HG03103 (cell line): ENCODE data around the gene GNB1L.
"Not testable (repeated sequence)": the region's sequence is repeated elsewhere in the genome, so short reads cannot be mapped to it uniquely, and the experiment has no call there.

Source experiments
- ATAC-seq: cut with Tn5 transposase; IDR thresholded peaks from one replicate; pipeline ENCODE4 v1.9.1; 2021; ENCODE audit warnings: low read depth; ENCODE audit not compliant: unreplicated experiment

Gene GNB1L

DNA sequence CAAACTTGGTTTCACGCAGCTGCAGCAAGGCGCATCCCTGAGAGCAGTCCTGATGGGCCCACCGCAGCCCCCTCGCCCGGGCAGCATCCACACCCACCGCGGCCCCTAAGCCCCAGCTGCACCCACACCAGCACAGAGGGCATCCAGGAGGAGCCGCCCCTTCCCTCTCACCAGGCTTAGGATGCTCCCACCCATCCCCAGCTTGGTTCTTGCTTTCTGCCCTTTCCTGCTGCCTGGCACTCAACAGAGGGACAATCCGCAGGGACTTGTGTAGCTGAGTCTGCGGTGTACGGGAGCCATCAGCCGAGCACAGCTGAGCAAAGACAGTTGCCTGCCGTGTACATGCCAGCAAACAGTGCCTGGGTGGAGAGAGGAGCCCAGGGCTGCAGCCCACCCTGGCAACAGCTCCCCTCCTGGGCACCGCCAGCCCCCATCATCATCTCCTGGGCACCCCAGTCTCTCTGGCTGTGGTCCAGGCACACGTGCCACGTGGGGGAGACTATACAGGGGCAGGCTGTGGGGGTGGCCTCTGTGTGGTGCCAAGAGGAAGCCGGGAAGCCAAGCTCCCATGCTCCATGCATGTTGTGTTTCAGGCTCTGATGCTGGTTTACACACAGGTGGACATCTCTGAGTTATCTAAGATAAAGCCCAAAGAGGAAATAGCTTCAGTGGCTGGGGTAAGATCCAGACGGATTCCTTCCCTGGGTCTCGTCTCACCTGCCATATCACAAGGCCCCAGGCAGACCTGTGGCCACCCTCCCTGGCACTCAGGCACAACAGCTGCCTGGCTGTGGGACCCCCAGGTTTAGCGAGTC, 36.0 kb upstream of the GNB1L start:
- ATAC-seq: no peak

DNA sequence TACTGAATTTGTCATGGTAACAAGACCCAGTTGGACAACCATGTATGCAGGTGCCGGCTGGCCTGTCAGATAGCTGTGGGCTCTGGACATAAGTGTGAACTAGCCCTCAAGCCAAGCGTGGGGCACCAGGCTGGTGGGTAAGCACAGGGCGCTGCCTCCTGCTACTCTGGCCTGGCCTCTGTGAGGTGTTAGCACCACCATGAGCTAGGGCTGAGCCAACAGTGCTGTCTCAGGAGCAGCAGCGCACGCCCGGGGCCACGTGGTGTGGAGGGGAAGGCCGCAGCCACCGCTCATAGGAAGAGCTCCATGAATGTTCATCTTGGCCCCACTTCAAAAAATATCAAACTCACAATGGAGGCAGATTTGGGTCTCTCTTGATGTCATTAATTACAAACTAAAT, 35.3 kb upstream of the GNB1L start:
- ATAC-seq: no peak

DNA sequence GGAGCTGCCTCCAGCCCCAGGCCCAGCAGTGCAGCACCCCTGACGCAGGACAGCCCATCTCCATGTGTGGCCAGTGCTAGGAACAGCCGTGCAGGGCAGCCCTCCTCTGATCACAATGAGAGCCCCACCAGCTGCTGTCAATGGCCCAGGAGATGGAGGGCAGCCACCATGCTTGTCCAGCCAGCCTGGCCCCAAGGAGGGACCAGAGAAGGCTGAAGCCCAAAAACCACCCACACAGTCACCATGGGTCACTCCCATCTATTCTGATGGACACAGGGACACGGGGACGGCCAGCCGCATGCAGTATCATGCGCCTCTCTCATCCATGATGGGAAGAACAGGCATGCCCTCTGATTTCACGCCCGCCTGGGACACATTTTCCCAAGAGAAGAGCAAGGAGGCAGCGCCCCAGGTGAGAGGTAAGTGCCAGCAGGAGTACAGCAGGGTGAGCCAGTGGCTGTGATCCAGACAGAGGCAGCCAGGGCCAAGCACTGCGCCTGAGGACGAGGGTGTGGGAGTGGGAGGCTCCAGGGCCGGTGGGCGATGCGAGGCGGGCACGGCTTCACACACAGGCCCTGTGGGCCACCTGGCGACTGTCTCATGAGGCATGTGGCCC, 33.6 kb upstream of the GNB1L start:
- no peak for ATAC-seq

DNA sequence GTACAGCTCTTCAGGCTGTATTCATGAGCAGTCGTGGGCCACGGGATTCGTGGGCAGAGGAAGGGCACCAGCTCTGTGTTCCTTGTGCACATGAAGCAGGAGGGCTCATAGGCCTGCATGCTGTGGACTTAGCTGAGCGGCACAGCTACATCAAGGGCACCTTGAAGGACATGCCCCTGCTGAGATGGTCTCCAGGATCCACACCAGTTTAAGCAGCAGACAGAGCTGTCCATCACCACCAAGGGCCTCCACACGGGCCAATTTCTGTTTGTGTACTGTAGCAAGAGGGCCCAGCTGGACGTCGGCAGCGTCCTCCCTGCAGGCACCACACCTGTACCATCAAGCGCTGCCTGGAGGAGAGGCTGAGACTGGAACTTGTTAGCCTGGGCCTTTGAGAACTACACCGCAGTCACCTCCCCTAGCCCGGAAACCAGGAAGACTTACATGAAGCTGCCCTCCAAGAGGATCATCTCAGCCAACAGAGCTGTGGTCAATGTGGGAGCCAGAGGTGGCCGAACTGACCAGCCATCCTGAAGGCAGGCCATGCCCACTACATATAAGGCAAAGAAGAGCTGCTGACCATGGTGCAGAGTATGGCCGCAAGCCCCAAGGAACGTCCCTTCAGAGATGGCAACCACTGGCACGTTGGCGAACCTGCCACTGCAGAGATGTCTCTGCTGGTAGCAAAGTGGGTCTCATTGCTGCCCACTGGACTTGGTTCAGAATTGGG, 32.7 kb upstream of the GNB1L start:
- ATAC-seq: no peak

DNA sequence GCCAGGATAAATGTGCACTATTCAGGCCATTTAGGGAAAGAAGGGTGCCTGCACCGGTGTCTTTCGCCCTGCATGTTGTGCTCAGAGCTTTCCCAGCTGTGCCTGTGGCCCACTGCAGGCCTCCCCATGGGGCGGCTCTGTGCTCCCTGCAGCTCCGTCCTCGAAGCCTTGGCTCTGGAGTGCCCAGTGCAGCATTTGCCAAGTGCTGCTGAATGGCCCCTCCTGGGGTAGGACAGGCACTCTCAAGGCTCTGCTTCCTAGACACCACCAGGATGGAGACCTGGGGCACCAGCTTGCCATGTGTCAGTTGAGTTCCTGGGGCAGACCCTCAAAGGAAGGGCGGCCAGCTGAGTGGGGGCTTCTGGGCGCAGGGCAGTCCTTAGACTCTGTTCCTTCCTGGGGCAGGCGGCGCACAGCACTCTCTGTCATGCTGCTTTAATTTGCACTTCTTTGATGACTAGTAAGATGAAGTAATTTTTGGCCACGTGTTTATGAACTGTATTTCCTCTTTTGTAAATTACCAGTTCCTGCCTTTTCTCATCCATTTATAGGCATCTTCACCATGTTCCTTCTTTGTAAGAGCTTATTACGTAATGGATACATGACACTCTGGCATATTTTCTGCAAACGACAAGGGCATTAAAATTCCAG, 32.1 kb upstream of the GNB1L start:
- ATAC-seq: no peak

DNA sequence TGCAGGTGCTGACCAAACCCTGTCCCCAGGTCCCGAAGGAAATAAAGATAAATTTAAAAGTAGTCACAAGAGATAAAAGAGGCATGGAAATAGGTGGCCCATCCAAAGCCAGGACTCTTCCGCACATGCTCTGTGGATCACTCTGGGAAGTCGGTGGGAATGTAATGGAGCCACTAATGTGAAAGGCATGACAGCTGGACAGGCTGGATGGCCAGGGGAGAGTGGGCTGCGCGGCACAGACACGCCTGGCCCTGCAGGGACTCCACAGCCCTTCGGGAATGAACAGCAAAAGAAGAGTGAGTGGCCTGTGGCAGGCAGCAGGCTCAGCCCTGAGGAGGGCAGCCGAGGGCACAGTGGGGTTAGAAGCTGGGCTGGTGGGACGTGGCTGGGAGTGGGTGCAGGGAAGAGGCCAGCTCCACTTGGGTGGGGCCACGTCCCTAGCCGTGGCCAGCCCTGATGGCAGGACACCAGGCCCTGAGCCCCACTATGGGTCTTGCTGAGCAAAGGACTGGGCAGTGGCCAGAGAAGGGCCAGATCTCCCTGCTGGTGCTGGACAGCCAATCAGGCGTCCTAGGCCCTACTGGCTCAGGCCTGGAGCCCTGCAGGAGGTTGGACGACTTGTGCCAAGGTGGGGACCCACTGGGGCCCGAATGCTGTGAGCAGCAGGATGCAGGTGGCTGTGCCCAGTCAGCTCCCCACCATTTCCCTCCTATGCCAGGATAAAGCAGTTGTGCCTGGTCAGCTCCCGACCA, 31.3 kb upstream of the GNB1L start:
- ATAC-seq: no peak

DNA sequence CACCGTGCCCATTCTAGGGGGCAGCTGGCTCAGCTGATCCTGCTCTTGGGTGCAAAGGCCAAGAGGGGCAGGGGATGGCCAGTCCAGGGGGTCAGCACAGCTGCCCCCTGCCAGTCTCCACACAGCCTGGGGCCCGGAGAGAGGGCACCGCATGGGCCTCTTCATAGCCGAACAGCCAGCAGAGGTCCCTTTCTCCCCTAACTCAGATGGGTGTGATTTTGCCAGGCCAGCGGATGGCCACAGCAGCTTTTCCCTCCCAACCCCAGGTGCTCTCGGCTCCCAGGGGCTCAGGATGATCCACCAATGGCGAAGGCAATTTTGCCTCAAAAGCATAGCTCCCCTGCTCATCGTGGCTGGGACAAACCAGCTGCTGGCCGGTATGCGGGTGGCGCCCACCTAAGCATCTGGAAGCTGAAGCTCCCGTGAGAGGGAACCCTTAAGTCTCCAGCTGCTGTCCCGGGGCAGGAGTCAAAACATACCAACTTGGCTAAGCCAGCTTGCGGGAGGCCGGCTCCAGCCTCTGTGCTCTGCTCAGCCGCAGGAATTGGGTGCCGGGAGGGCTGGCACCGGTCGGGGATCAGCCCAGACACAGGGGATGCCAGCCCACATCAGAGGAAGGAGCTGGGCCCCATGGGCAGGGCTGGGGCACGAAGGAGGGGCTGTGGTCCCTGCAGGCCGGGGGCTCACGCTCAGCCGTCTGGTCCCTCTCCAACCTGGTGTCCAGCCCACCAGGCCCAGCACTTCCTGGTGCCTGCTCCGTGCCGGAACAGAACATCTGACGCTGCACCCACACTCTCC, 30.5 kb upstream of the GNB1L start:
- no peak for ATAC-seq

DNA sequence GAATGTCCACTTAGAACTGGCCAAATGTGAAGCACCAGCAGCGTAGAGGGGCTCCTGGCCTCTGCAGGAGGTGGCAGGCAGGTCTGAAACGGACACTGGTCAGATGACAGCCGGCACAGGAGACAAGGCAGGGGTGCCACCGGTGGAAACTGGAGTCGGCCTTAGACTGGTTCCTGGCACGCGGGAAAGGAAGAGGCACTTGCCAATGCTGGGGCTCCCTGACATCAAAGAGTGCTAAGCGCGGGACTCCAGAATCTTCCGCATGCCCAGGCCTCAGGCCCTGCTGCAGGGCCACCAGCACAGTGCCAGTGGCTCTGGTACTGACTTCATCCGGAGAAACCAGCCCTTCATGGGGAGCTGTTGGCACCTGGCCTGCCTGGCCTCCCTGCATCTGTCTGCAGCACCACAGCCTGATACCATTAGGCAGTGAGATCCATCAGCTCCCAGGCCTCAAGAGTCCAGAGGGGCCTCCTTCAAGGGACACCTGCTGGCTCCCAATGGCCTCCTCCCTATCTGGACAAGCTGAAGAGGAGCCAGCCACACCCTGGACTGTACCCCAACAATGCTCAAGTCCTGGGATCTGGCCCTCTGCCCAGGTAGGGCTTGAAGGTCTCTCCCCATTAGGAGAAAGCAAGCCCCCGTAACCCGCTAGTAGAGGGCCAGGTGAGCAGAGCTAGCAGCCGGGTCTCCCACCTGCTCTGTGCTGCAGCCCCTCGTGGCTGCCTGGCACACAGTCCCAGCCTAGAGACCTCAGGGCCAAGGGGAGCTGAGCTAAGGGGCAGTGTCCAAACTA, 29.7 kb upstream of the GNB1L start:
- no peak for ATAC-seq

DNA sequence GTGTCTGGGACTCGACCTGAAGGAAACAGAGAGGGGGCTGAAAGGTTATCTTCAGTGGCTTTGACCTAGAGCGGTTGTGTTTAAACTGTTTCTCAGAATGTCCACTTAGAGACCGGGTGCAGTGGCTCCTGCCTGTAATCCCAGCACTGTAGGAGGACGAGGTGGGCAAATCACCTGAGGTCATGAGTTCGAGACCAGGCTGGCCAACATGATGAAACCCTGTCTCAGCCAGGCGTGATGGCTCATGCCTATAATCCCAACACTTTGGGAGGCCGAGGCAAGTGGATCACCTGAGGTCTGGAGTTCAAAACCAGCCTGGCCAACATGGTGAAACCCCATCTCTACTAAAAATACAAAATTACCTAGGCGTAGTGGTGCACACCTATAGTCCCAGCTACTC, 28.8 kb upstream of the GNB1L start:
- ATAC-seq: not testable (repeated sequence)

DNA sequence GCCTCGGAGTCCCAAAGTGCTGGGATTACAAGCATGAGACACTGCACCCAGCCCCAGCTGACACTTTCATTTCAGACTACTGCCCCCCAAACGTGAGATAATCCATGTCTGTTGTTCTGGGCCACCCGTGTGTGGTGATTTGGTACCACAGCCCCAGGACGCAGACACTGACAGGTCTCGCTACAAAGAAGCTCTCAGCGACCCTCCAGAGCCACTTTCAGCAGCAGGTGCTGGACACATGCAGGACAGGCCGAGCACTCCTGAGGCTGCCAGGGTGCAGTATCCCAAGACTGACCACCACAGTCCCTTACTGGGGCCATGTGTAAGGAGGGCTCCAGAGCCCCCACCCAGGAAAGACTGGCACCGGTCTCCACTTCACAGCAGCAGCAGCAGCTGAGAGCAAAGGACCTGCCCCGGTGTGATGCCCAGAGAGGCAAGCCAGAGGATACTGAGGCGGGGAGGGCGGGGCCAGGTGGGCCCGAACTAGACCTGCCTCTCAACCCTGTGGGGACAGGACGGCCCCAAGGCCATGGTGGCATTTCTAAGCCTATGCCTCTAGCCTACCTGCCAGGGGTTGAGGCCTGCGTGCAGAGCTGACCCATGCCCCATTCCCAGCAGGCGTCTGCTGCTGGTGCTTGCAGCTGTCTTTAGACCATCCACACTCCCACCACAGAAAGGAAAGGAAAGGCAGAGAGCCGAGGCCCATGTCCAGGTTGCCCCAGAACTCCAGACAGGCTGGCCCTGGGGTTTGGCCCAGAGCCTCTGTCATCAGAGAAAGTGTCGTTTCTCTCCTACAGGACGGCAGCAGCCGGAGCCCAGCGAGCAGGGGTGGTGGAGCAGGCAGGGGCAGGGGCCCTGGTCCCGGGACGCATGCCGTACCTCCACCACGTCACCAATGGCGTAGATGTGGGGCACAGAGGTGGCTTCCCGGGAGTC, 28.0 kb upstream of the GNB1L start:
- no peak for ATAC-seq

DNA sequence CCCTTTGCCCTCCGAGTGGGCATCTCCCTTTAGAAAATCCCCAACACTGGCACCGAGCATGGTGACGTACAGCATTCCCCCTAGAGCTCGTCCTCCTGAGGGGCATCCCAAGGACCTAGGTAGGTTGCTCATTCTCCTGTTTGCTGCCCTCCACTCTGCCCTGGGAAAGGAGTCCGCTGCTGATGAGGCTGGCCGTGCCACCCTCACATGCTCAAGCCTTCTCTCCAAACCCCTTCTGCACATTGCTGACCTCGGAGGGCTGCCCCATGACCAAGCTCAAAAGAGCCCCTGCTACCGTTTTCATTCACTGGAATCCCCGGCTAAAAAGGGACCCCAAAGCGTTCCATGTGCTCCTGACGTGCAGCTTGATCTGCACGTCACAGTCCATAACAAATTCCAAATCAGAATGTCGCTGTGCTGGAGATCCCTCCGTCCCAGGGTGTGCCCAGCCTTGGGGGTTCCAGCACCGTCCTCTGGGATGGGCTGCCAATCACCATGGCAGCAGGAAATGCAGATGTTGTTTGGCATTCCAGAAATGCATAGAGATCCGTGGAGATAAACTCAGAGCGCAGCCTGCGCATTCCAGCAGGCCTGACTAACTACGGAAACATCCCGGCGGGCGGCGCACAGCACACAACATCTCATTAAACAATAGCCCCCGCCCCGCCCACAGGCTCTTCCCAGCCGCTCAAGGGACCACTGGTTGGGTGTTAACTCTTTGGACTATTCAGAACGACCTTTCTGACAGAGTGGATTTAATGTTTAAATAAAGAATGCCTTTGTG, 26.3 kb upstream of the GNB1L start:
- ATAC-seq: no peak

DNA sequence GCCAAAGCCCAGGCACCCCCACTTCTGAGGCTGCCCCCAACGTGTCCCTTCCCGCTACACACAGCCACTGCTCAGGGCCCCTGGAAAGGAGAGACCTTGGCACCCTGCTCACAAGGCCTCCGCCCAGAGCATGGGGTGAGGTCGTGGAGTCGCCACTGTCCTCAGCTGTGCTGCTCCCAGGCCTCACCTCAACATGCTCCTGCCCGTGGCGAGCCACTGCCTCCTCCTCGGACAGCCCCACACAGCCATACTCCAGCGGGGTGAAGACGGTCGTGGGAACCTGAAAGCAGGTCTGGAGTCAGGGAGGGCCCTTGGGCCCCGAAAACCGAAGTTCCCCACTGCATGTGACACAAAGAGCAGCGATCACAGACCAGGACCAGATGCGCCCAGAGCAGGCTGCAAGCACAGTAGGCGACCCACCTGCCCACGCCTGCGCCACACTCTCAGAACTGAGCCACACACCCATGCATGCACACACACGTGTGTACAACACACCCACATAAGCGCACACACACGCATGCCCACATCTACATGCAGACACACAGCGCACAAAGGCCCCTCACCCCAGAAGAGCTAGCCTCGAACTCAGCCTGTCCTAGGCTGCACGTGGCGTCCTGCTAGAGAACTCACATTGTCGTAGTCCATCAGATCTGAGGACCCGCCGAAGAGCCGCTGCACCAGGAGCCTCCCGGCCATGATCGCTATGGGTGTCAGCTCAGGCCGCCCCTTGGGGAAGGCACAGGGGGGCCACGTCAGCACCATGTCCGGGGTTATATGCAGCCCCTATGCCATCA, 25.5 kb upstream of the GNB1L start:
- no peak for ATAC-seq

DNA sequence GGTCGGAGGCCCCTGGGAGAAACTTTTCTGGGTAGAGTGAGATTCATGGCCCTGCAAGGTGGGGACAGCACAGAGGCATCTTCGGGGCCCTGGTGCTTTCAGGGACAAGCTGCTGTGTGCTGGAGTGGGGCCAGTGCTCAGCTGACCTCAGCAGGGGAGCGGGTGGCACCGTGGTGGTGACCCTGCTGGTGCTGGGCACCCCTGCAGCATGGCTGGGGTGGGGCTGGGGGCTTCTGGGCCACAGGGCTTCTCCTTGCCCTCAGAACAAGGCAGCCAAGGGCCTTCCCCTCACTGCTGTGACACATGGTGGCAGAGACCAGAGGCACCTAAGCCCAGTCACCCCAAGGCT, 24.9 kb upstream of the GNB1L start:
- no peak for ATAC-seq

DNA sequence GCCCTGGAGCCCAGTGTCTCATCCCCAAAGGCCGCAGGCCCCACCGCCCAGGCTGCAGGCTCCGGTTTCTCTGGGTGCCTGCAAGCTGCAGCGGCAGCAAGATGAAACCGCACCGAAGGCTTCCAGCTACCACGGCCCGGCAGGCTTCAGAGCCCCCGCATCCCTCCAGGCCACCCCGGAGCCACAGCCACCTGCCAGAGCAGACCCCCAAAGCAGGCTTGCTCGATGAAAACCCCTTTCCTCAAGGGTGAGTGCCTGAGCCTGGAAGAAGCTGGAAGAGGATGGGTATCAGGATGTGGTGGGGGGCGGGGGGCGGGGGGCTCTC, 24.5 kb upstream of the GNB1L start:
- no peak for ATAC-seq

DNA sequence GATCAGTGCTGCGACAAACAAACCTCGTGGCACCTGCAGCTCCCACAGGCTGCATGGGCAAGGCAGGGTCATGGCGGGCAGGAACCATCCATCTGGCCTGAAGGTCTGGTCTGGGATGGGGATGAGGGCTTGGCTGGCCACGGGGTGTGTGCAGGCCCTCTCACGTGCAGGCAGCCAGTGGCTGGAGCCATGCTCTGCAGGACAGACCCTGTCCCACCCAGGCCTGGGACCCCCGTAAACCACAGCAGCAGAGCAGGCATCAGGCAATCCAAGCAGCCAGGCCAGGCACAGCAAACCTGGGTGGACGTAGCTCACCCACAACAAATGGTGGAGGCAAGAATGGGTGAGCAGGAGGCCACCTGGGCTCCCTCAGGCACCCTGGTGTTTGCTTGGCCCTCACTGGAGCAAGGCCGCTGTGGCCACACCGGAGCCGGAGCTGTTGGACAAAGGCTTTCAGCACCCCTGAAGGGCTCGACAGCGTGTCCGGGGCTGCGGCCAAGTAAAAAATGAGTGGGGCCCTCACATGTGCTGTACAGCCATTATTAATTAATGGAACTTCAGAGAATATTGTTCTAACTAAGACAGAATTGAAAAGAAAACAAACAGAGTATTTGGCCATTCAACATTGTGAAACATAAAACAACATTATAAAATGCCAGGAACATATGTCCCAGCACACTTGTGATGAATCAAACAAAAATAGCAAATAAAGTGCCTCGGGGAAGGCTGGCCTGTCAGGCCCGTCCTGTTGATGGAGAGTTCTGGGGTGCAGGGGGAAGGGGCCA, 24.0 kb upstream of the GNB1L start:
- ATAC-seq: no peak
